Astrocyte (in vitro differentiated cells and primary cell): ENCODE results near the gene CTNNAL1. TPM values are rescaled to one million over a fixed set of nuclear protein-coding genes. Genes with fewer than 3 reads are reported as not detected.

ENCODE experiments used
- DNase-seq: peaks from one replicate; pipeline ENCODE4 v3.0.0-alpha.2; 2010; ENCODE audit warnings: low read depth
- FAIRE-seq: peaks from 2 replicates; lab custom pipeline; 2011; peaks lifted over from hg19 to GRCh38; lab: Jason Lieb, UNC
- H2AFZ ChIP-seq: 2 replicates; pipeline ENCODE4 v1.6.0; 2012; ENCODE audit warnings: low read depth, low read length, inconsistent platforms
- H3K27ac ChIP-seq: 2 replicates; pipeline ENCODE4 v1.5.1; 2011; ENCODE audit warnings: low read depth, low read length, inconsistent platforms
- H3K27me3 ChIP-seq: 2 replicates; pipeline ENCODE4 v1.6.0; 2011; ENCODE audit warnings: low read length, inconsistent platforms; ENCODE audit not compliant: insufficient read depth
- H3K36me3 ChIP-seq: 2 replicates; pipeline ENCODE4 v1.5.1; 2011; ENCODE audit warnings: low read length, inconsistent platforms; ENCODE audit not compliant: insufficient read depth
- H3K4me1 ChIP-seq: 2 replicates; pipeline ENCODE4 v1.5.1; 2011; ENCODE audit warnings: low read length, inconsistent platforms; ENCODE audit not compliant: insufficient read depth
- H3K4me2 ChIP-seq: 2 replicates; pipeline ENCODE4 v1.6.0; 2012; ENCODE audit warnings: low read length, inconsistent platforms
- H3K4me3 ChIP-seq: 2 replicates; pipeline ENCODE4 v1.5.1; 2011; ENCODE audit warnings: low read depth, mild to moderate bottlenecking, low read length, inconsistent platforms; ENCODE audit not compliant: insufficient read depth
- H3K79me2 ChIP-seq: 2 replicates; pipeline ENCODE4 v1.6.0; 2012; ENCODE audit warnings: mild to moderate bottlenecking, low read length, inconsistent platforms; ENCODE audit not compliant: insufficient read depth
- H3K9ac ChIP-seq: 2 replicates; pipeline ENCODE4 v1.6.0; 2012; ENCODE audit warnings: mild to moderate bottlenecking, low read length, inconsistent platforms
- H3K9me3 ChIP-seq: 2 replicates; pipeline ENCODE4 v1.5.1; 2012; ENCODE audit warnings: low read depth, mild to moderate bottlenecking, low read length, inconsistent platforms; ENCODE audit not compliant: insufficient read depth
- H4K20me1 ChIP-seq: 2 replicates; pipeline ENCODE4 v1.6.0; 2012; ENCODE audit warnings: low read length, inconsistent platforms; ENCODE audit not compliant: insufficient read depth
- H3K27ac Mint-ChIP-seq: one replicate; pipeline ENCODE4 v1.8.0; 2021; ENCODE audit warnings: mild to moderate bottlenecking, mixed read lengths; ENCODE audit not compliant: unreplicated experiment
- H3K27me3 Mint-ChIP-seq: one replicate; pipeline ENCODE4 v1.8.0; 2021; ENCODE audit warnings: low read depth, mixed read lengths; ENCODE audit not compliant: unreplicated experiment
- H3K36me3 Mint-ChIP-seq: one replicate; pipeline ENCODE4 v1.8.0; 2021; ENCODE audit warnings: low read depth, mixed read lengths; ENCODE audit not compliant: unreplicated experiment
- H3K4me1 Mint-ChIP-seq: one replicate; pipeline ENCODE4 v1.8.0; 2021; ENCODE audit warnings: low read depth, mixed read lengths; ENCODE audit not compliant: unreplicated experiment
- H3K4me3 Mint-ChIP-seq: one replicate; pipeline ENCODE4 v1.8.0; 2021; ENCODE audit warnings: mild to moderate bottlenecking, moderate library complexity, mixed read lengths; ENCODE audit not compliant: unreplicated experiment
- H3K9me3 Mint-ChIP-seq: one replicate; pipeline ENCODE4 v1.8.0; 2021; ENCODE audit warnings: mild to moderate bottlenecking, mixed read lengths; ENCODE audit not compliant: unreplicated experiment
- CTCF ChIP-seq: IDR thresholded peaks from 2 replicates; pipeline ENCODE4 v1.5.1; 2011; ENCODE audit warnings: low read depth, mild to moderate bottlenecking, inconsistent platforms, low read length, moderate library complexity; ENCODE audit not compliant: insufficient read depth
- EZH2 ChIP-seq: IDR thresholded peaks from 2 replicates; pipeline ENCODE4 v1.6.1; 2012; ENCODE audit warnings: mild to moderate bottlenecking, low read length, inconsistent platforms; ENCODE audit not compliant: insufficient read depth
- total RNA-seq: library from RNA; stranded (reverse); gene quantifications from 2 replicates; pipeline ENCODE4 v1.2.1, GENCODE V29; 2021

Gene CTNNAL1
- total RNA-seq, 1 donor from 2014 or later = 35.1 TPM

GRCh38 chr9:108978205-108978604 is 35.1 kb downstream of the CTNNAL1 start:
- no peaks in the 10 kb centered on the region for H3K4me1 ChIP-seq

DNA sequence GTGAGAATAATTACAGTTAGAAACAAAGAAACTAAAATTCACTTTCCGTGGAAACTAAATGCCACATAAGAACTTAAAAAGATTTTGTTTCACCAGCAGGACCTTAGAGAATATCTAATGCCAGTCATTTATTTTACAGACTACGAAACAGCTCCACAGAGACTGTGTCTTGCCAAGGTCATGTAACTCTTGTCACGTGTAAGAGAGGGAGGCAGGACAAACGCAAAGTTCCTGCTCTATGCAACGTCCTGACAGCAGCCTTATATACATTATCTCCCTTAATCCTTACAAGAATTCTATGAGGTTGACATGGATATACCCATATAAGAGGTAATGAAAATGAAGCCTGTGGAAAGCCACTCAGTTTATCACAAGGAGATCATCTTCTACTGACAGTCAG is 39.4 kb downstream of the CTNNAL1 start:
- FAIRE-seq = no peak
- TF ChIP-seq CTCF (no peak), EZH2 (no peak)
- peaks cover 19% of the 10 kb centered on the region for H3K36me3 Mint-ChIP-seq

More at GRCh38 chr9:108978205-108978604, 35.1 kb downstream of the CTNNAL1 start:
- H3K9me3 ChIP-seq = no peaks in the 10 kb centered on the region
- no peak overlapping the region for H3K4me3 ChIP-seq
- no peaks in the 10 kb centered on the region for H3K27me3 ChIP-seq
- no peak overlapping the region for H3K4me2 ChIP-seq
- Mint-ChIP-seq H3K9me3 (no peaks in the 10 kb centered on the region), H3K4me3 (no peak overlapping the region), H3K27ac (no peak overlapping the region), H3K4me1 (no peaks in the 10 kb centered on the region), H3K27me3 (no peaks in the 10 kb centered on the region), H3K36me3 (peaks cover 5% of the 10 kb centered on the region)
- H2AFZ ChIP-seq = no peak overlapping the region
- no peak overlapping the region for H3K9ac ChIP-seq
- DNase-seq (no peak), FAIRE-seq (no peak)
- no peaks in the 10 kb centered on the region for H4K20me1 ChIP-seq
- TF ChIP-seq EZH2 = no peak
- no peak for TF ChIP-seq CTCF
- no peaks in the 10 kb centered on the region for H3K79me2 ChIP-seq
- H3K36me3 ChIP-seq = peaks cover 22% of the 10 kb centered on the region
- no peak overlapping the region for H3K27ac ChIP-seq

DNA sequence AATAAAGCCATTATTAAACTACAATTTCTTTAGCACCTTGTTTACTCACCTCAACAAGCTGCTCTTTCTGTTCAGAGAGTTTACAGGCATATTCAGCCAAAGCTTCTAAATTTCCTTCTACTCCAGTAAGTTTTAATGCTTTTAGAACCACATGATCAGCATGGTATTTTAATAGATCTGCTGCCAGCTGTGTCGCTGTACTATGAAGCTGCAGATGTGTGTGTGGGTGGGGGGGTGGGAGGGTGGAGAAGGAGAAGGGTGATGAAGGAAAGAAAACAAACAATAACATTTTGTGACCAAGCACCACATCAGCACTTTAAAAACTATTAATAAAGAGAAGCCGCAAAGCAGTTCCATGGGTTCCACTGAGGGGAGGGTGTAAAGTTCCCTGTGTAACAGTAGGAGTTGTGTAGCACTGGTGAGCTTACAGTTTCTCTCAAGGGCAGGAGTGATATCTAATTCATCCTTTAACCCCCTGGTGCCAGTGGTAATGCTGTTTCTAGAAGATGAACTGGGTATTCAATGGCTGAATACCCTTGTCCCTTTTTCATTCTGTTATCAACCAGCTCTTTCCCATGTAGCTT is 40.6 kb downstream of the CTNNAL1 start:
- H3K4me1 Mint-ChIP-seq = no peaks in the 10 kb centered on the region
- H3K36me3 Mint-ChIP-seq = peaks cover 17% of the 10 kb centered on the region
- no peaks in the 10 kb centered on the region for H3K79me2 ChIP-seq
- no peak overlapping the region for H3K27ac Mint-ChIP-seq
- H4K20me1 ChIP-seq = no peaks in the 10 kb centered on the region
- H3K27me3 Mint-ChIP-seq = no peaks in the 10 kb centered on the region
- TF ChIP-seq EZH2 (no peak), CTCF (no peak)
- H3K36me3 ChIP-seq = peaks cover 25% of the 10 kb centered on the region
- no peak overlapping the region for H3K27ac ChIP-seq
- FAIRE-seq = no peak
- H3K9ac ChIP-seq = no peak overlapping the region
- peak; percentile 21 for DNase-seq
- no peak overlapping the region for H3K4me3 Mint-ChIP-seq
- H3K9me3 ChIP-seq = no peaks in the 10 kb centered on the region
- no peak overlapping the region for H3K4me3 ChIP-seq
- H2AFZ ChIP-seq = no peak overlapping the region
- H3K27me3 ChIP-seq = no peaks in the 10 kb centered on the region
- no peaks in the 10 kb centered on the region for H3K4me1 ChIP-seq
- no peak overlapping the region for H3K4me2 ChIP-seq
- peaks cover 4% of the 10 kb centered on the region for H3K9me3 Mint-ChIP-seq

More for the DNA sequence above, 39.4 kb downstream of the CTNNAL1 start:
- Histone ChIP-seq H3K79me2 (no peaks in the 10 kb centered on the region), H3K27me3 (no peaks in the 10 kb centered on the region), H2AFZ (no peak overlapping the region), H3K36me3 (peaks cover 26% of the 10 kb centered on the region), H3K4me2 (no peak overlapping the region), H3K4me1 (no peaks in the 10 kb centered on the region), H3K27ac (no peak overlapping the region), H3K9me3 (no peaks in the 10 kb centered on the region), H4K20me1 (no peaks in the 10 kb centered on the region), H3K9ac (no peak overlapping the region), H3K4me3 (no peak overlapping the region)
- no peak overlapping the region for H3K27ac Mint-ChIP-seq
- H3K4me1 Mint-ChIP-seq = no peaks in the 10 kb centered on the region
- H3K4me3 Mint-ChIP-seq = no peak overlapping the region
- peaks cover 4% of the 10 kb centered on the region for H3K9me3 Mint-ChIP-seq
- no peaks in the 10 kb centered on the region for H3K27me3 Mint-ChIP-seq
- DNase-seq = no peak
